ENCODE data around the gene ZNF410. TPM values are rescaled to one million over a fixed set of nuclear protein-coding genes. Genes with fewer than 3 reads are reported as not detected.

ZNF410 gene
- total RNA-seq, 1 donor from 2014 or later, result 39.0 TPM

DNA sequence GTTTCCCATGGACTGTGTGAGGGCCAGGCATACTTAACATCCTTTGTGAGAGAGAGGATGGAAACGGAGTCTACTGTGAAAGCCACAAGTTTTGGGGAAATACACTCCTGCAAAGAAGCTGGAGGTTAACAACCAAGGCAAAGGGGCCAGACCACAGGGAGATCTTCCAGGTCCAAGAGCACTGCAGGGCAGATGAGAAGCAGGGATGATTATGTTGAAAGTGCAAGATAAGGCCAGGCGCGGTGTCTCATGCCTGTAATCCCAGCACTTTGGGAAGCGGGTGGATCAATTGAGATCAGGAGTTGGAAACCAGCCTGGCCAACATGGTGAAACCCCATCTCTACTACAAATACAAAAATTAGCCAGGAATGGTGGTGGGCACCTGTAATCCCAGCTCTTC, 78.6 kb downstream of the ZNF410 start:
- no peaks in the 10 kb centered on the region for H3K9me3 Mint-ChIP-seq (ENCODE audit: unreplicated experiment)
- H3K4me1 Mint-ChIP-seq (ENCODE audit: unreplicated experiment), result no peaks in the 10 kb centered on the region
- H3K36me3 Mint-ChIP-seq (ENCODE audit: low read depth, unreplicated experiment), result peaks cover 40% of the 10 kb centered on the region
- TF ChIP-seq, protein P1, sequence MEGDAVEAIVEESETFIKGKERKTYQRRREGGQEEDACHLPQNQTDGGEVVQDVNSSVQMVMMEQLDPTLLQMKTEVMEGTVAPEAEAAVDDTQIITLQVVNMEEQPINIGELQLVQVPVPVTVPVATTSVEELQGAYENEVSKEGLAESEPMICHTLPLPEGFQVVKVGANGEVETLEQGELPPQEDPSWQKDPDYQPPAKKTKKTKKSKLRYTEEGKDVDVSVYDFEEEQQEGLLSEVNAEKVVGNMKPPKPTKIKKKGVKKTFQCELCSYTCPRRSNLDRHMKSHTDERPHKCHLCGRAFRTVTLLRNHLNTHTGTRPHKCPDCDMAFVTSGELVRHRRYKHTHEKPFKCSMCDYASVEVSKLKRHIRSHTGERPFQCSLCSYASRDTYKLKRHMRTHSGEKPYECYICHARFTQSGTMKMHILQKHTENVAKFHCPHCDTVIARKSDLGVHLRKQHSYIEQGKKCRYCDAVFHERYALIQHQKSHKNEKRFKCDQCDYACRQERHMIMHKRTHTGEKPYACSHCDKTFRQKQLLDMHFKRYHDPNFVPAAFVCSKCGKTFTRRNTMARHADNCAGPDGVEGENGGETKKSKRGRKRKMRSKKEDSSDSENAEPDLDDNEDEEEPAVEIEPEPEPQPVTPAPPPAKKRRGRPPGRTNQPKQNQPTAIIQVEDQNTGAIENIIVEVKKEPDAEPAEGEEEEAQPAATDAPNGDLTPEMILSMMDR (IDR thresholded peaks at IDR 0.05; ENCODE audit: unreplicated experiment), result no peak
- no peak overlapping the region for H3K27ac Mint-ChIP-seq (ENCODE audit: unreplicated experiment)
- no peak for DNase-seq (ENCODE audit: low spot score)
- peaks cover 3% of the 10 kb centered on the region for H3K27me3 Mint-ChIP-seq (ENCODE audit: unreplicated experiment)
- H3K4me3 Mint-ChIP-seq (ENCODE audit: unreplicated experiment), result peak overlapping the region; percentile 40

DNA sequence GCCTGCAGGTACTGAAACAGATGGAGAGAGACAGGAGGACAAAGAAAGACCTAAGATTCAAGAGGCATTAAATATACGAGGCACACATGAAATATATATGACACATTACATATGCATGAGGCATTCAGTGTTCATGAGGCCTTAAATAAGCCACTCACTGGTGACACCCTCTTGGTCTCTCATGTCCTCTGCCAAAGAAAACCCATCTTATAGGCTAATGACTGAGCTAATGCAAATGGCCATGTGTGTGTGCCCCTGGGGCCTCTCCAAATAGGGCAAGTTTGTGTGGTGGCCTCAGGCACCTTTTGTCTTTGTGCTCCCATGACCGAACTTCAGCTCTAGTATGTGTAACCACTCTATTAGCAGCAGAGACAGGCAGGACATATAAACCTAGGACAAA, 82.2 kb downstream of the ZNF410 start:
- Mint-ChIP-seq H3K36me3 (ENCODE audit: low read depth, unreplicated experiment) (peaks cover 32% of the 10 kb centered on the region), H3K27me3 (ENCODE audit: unreplicated experiment) (no peaks in the 10 kb centered on the region)

DNA sequence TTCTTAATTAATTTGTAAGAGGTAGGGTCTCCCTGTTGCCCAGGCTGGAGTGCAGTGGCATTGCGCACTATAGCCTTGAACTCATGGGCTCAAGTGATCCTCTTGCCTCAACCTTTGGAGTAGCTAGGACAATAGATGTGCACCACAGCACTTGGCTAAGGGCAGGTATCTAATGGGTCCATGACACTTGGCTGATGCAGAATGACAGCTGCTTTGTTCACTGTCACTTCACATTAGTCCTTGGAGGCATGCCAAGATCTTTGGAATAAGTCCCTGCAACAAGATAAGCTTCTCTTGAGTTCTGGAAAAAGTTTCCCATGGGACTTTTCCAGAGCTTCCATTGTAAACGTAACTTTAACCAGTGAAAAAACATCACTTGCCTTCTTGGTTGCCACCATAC, 86.8 kb downstream of the ZNF410 start:
- Mint-ChIP-seq H3K27ac (ENCODE audit: unreplicated experiment) (no peak overlapping the region), H3K4me3 (ENCODE audit: unreplicated experiment) (no peak overlapping the region), H3K27me3 (ENCODE audit: unreplicated experiment) (no peaks in the 10 kb centered on the region), H3K36me3 (ENCODE audit: low read depth, unreplicated experiment) (peaks cover 36% of the 10 kb centered on the region), H3K4me1 (ENCODE audit: unreplicated experiment) (peaks cover 4% of the 10 kb centered on the region), H3K9me3 (ENCODE audit: unreplicated experiment) (no peaks in the 10 kb centered on the region)
- TF ChIP-seq, protein P1 (IDR thresholded peaks at IDR 0.05; ENCODE audit: unreplicated experiment), result no peak
- DNase-seq (ENCODE audit: low spot score), result no peak

More for the DNA sequence above, 82.2 kb downstream of the ZNF410 start:
- Mint-ChIP-seq H3K4me1 (ENCODE audit: unreplicated experiment) (no peaks in the 10 kb centered on the region), H3K27ac (ENCODE audit: unreplicated experiment) (no peak overlapping the region), H3K4me3 (ENCODE audit: unreplicated experiment) (no peak overlapping the region), H3K9me3 (ENCODE audit: unreplicated experiment) (no peaks in the 10 kb centered on the region)
- TF ChIP-seq, protein P1 (IDR thresholded peaks at IDR 0.05; ENCODE audit: unreplicated experiment), result no peak
- no peak for DNase-seq (ENCODE audit: low spot score)

DNA sequence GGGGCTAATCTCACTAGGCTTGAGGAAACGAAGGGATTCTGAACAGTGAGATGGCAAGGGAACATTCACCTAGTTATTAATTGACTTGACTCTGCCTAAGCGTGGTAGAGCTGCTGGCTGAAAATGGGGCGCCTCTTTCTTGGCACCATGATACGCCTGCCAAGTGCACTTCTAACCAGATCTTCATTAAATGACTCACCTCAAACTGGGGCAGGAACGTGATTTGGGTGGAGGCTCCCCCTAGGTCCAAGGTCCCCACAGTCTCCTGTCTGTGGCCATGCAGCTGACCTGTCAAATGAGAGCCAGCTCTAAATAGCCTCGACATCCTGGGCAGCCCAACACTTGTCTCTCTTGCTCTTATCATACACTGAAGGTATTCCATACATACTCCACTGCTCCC, 89.5 kb downstream of the ZNF410 start:
- Mint-ChIP-seq H3K36me3 (ENCODE audit: low read depth, unreplicated experiment) (peaks cover 28% of the 10 kb centered on the region), H3K27ac (ENCODE audit: unreplicated experiment) (no peak overlapping the region), H3K9me3 (ENCODE audit: unreplicated experiment) (no peaks in the 10 kb centered on the region), H3K4me1 (ENCODE audit: unreplicated experiment) (peaks cover 4% of the 10 kb centered on the region), H3K4me3 (ENCODE audit: unreplicated experiment) (no peak overlapping the region), H3K27me3 (ENCODE audit: unreplicated experiment) (no peaks in the 10 kb centered on the region)
- no peak for DNase-seq (ENCODE audit: low spot score)
- TF ChIP-seq, protein P1 (IDR thresholded peaks at IDR 0.05; ENCODE audit: unreplicated experiment), result no peak

DNA sequence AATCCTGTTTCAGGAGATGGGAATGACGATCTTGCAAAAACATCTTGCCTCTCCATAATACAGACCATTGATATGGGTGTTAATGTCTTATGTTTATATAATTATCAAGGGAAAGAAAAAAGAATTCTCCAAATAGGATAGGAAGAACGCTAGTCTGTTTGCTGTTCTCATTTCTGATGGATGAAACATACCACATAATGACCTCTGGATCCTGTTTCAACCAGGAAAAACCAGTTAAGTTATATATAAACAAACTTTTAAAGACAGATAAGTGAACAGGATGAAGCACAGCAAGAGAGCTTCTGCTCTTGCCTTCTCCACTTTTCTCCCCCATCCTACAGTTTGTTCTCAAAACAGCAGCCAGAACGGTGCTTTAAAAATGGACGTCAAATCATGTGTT, 91.2 kb downstream of the ZNF410 start:
- H3K9me3 Mint-ChIP-seq (ENCODE audit: unreplicated experiment), result no peaks in the 10 kb centered on the region
- no peak overlapping the region for H3K27ac Mint-ChIP-seq (ENCODE audit: unreplicated experiment)
- DNase-seq (ENCODE audit: low spot score), result no peak
- H3K4me1 Mint-ChIP-seq (ENCODE audit: unreplicated experiment), result peaks cover 4% of the 10 kb centered on the region
- TF ChIP-seq, protein P1 (IDR thresholded peaks at IDR 0.05; ENCODE audit: unreplicated experiment), result no peak
- H3K27me3 Mint-ChIP-seq (ENCODE audit: unreplicated experiment), result no peaks in the 10 kb centered on the region
- peaks cover 15% of the 10 kb centered on the region for H3K36me3 Mint-ChIP-seq (ENCODE audit: low read depth, unreplicated experiment)
- H3K4me3 Mint-ChIP-seq (ENCODE audit: unreplicated experiment), result no peak overlapping the region

Other genes with a start within 250 kb of the ZNF410 start
- gene DNAL1, start 241.9 kb upstream of the ZNF410 start, total RNA-seq (ENCODE audit: unreplicated experiment), result 13.1 TPM
- 32.7 TPM for gene PNMA1, start 172.5 kb upstream of the ZNF410 start, total RNA-seq (ENCODE audit: unreplicated experiment)
- gene PTGR2, start 35.0 kb upstream of the ZNF410 start, total RNA-seq (ENCODE audit: unreplicated experiment), result 3.6 TPM
- gene FAM161B, start 63.2 kb downstream of the ZNF410 start, total RNA-seq (ENCODE audit: unreplicated experiment), result 3.2 TPM
- 22.9 TPM for gene COQ6, start 63.4 kb downstream of the ZNF410 start, total RNA-seq (ENCODE audit: unreplicated experiment)
- gene ENTPD5, start 132.4 kb downstream of the ZNF410 start, total RNA-seq (ENCODE audit: unreplicated experiment), result 16.0 TPM
- 2.3 TPM for gene BBOF1, start 132.5 kb downstream of the ZNF410 start, total RNA-seq (ENCODE audit: unreplicated experiment)
- gene ALDH6A1, start 197.6 kb downstream of the ZNF410 start, total RNA-seq (ENCODE audit: unreplicated experiment), result 17.1 TPM
- 7.3 TPM for gene LIN52, start 198.1 kb downstream of the ZNF410 start, total RNA-seq (ENCODE audit: unreplicated experiment)